IMR-90 (cell line): ENCODE results near the gene TTLL12. TPM values are rescaled to one million over a fixed set of nuclear protein-coding genes. Genes with fewer than 3 reads are reported as not detected.
A peak's percentile ranks its signal among the peaks of the same experiment; 100 is the strongest.

Experiments
- ATAC-seq: fragments of 200-7000 bp; cut with Tn5 transposase; 2 replicates; pipeline ENCODE4 v1.9.1; 2020; ENCODE audit warnings: low read depth, mild to moderate bottlenecking, moderate library complexity
- BruUV-seq: library from RNA; stranded (reverse); fragments of 400-500 nt; replicated peaks from 2 replicates; lab custom pipeline; 2021; lab: Mats Ljungman, UMichigan
- CTCF ChIA-PET: fragments of 300-600 bp; formaldehyde crosslinking; extraction: SDS; loops from one replicate; lab custom pipeline; 2021; ENCODE audit warnings: antibody characterized with exemption; lab: Yijun Ruan, JAX
- POLR2A ChIA-PET: fragments of 300-600 bp; sonication (Branson Sonifier 250); formaldehyde crosslinking; loops from one replicate; lab custom pipeline; 2022; ENCODE audit warnings: antibody characterized with exemption; ENCODE audit not compliant: unreplicated experiment; lab: Charles Lee
- DNase-seq: peaks from one replicate; pipeline ENCODE4 v3.0.0; 2013
- H2AFZ ChIP-seq: replicated peaks from 2 replicates; pipeline ENCODE3; 2013; ENCODE audit warnings: low read length, mild to moderate bottlenecking; ENCODE audit not compliant: poor library complexity
- H2AK5ac ChIP-seq: 2 replicates; pipeline ENCODE4 v1.6.1; 2013; ENCODE audit warnings: low read depth, low read length, inconsistent platforms
- H2AK9ac ChIP-seq: replicated peaks from 2 replicates; pipeline ENCODE3; 2013; ENCODE audit warnings: mild to moderate bottlenecking, low read depth, low read length, moderate library complexity; ENCODE audit not compliant: poor library complexity
- H2BK120ac ChIP-seq: 2 replicates; pipeline ENCODE4 v1.6.1; 2013; ENCODE audit warnings: low read depth, low read length, inconsistent platforms
- H2BK15ac ChIP-seq: 3 replicates; pipeline ENCODE4 v1.6.1; 2013; ENCODE audit warnings: low read depth, low read length, inconsistent platforms
- H2BK20ac ChIP-seq: 2 replicates; pipeline ENCODE4 v1.6.1; 2013; ENCODE audit warnings: low read depth, mild to moderate bottlenecking, inconsistent platforms, low read length, moderate library complexity
- H2BK5ac ChIP-seq: 2 replicates; pipeline ENCODE4 v1.6.1; 2013; ENCODE audit warnings: mild to moderate bottlenecking, low read depth, low read length, inconsistent platforms; ENCODE audit not compliant: poor library complexity, severe bottlenecking
- H3K14ac ChIP-seq: replicated peaks from 2 replicates; pipeline ENCODE4 v1.6.1; 2013; ENCODE audit warnings: low read depth, low read length, inconsistent platforms
- H3K18ac ChIP-seq: 2 replicates; pipeline ENCODE4 v1.6.1; 2013; ENCODE audit warnings: low read depth, low read length, control low read depth
- H3K23ac ChIP-seq: 2 replicates; pipeline ENCODE4 v1.6.1; 2013; ENCODE audit warnings: low read depth, low read length, inconsistent platforms
- H3K27ac ChIP-seq: 2 replicates; pipeline ENCODE4 v1.5.1; 2013; ENCODE audit warnings: mild to moderate bottlenecking, control low read depth, low read length; ENCODE audit not compliant: insufficient read depth
- H3K27me3 ChIP-seq: 2 replicates; pipeline ENCODE4 v1.6.1; 2013; ENCODE audit warnings: low read length; ENCODE audit not compliant: control insufficient read depth, insufficient read depth
- H3K36me3 ChIP-seq: 2 replicates; pipeline ENCODE4 v1.6.1; 2013; ENCODE audit warnings: low read length, mixed read lengths; ENCODE audit not compliant: control insufficient read depth, insufficient read depth
- H3K4ac ChIP-seq: 2 replicates; pipeline ENCODE4 v1.6.1; 2013; ENCODE audit warnings: low read depth, low read length, inconsistent platforms
- H3K4me1 ChIP-seq: 2 replicates; pipeline ENCODE4 v1.6.1; 2013; ENCODE audit warnings: low read length, mixed read lengths; ENCODE audit not compliant: control insufficient read depth, insufficient read depth
- H3K4me2 ChIP-seq: 2 replicates; pipeline ENCODE4 v1.6.1; 2013; ENCODE audit warnings: low read depth, mild to moderate bottlenecking, control low read depth, low read length, moderate library complexity
- H3K4me3 ChIP-seq: 2 replicates; pipeline ENCODE4 v1.5.1; 2013; ENCODE audit warnings: low read depth, mild to moderate bottlenecking, control low read depth, low read length, moderate library complexity; ENCODE audit not compliant: insufficient read depth
- H3K56ac ChIP-seq: 2 replicates; pipeline ENCODE4 v1.6.1; 2013; ENCODE audit warnings: low read length, inconsistent platforms; ENCODE audit not compliant: insufficient read depth; ENCODE audit errors: extremely low read depth
- H3K79me1 ChIP-seq, 2 experiments: 2 replicates each; pipeline ENCODE4 v1.6.1; 2013; ENCODE audit warnings: low read length in 2 of 2, inconsistent platforms in 1 of 2, low read depth in 1 of 2
- H3K9ac ChIP-seq: 2 replicates; pipeline ENCODE4 v1.6.1; 2013; ENCODE audit warnings: low read depth, low read length, control low read depth
- H3K9me1 ChIP-seq: 2 replicates; pipeline ENCODE4 v1.6.1; 2013; ENCODE audit warnings: low read length, inconsistent platforms; ENCODE audit not compliant: insufficient read depth
- H3K9me3 ChIP-seq: 2 replicates; pipeline ENCODE4 v1.6.1; 2013; ENCODE audit warnings: low read length; ENCODE audit not compliant: control insufficient read depth, insufficient read depth
- H4K20me1 ChIP-seq: 2 replicates; pipeline ENCODE4 v1.6.1; 2013; ENCODE audit warnings: low read length, inconsistent platforms; ENCODE audit not compliant: insufficient read depth
- H4K5ac ChIP-seq: 2 replicates; pipeline ENCODE4 v1.6.1; 2013; ENCODE audit warnings: mild to moderate bottlenecking, low read depth, low read length, control low read depth
- H4K8ac ChIP-seq, 2 experiments: 2 replicates each; pipeline ENCODE4 v1.6.1; 2013; ENCODE audit warnings: low read depth in 2 of 2, low read length in 2 of 2, control low read depth in 1 of 2, inconsistent platforms in 1 of 2
- H4K91ac ChIP-seq: 2 replicates; pipeline ENCODE4 v1.6.1; 2013; ENCODE audit warnings: low read depth, low read length, inconsistent platforms; ENCODE audit not compliant: insufficient read depth
- BHLHE40 ChIP-seq: fragments of 150-350 bp; IDR thresholded peaks from 2 replicates; pipeline ENCODE4 v1.6.1; 2016; ENCODE audit warnings: mild to moderate bottlenecking, low read depth, low read length
- CEBPB ChIP-seq: IDR thresholded peaks from 2 replicates; pipeline ENCODE4 v1.6.1; 2012; ENCODE audit warnings: low read depth, low read length, improper control_type of control experiment
- CHD1 ChIP-seq: IDR thresholded peaks from 2 replicates; pipeline ENCODE4 v1.6.1; 2012; ENCODE audit warnings: low read depth, low read length, improper control_type of control experiment
- FOS ChIP-seq: fragments of 150-350 bp; IDR thresholded peaks from 2 replicates; pipeline ENCODE4 v1.6.1; 2016; ENCODE audit warnings: low read depth, low read length
- MAFK ChIP-seq: IDR thresholded peaks from 2 replicates; pipeline ENCODE4 v1.6.1; 2012; ENCODE audit warnings: low read depth, low read length, improper control_type of control experiment
- MAZ ChIP-seq: IDR thresholded peaks from 2 replicates; pipeline ENCODE4 v1.6.1; 2012; ENCODE audit warnings: low read depth, mild to moderate bottlenecking, low read length, improper control_type of control experiment, moderate library complexity, borderline replicate concordance
- MXI1 ChIP-seq: IDR thresholded peaks from 2 replicates; pipeline ENCODE4 v1.6.1; 2012; ENCODE audit warnings: low read depth, mild to moderate bottlenecking, low read length, moderate library complexity, borderline replicate concordance
- NFE2L2 ChIP-seq: fragments of 150-350 bp; IDR thresholded peaks from 2 replicates; pipeline ENCODE4 v1.6.1; 2016; ENCODE audit warnings: low read depth, mild to moderate bottlenecking, low read length
- POLR2A ChIP-seq: IDR thresholded peaks from 2 replicates; pipeline ENCODE4 v1.6.1; 2012; ENCODE audit warnings: mild to moderate bottlenecking, low read depth, low read length
- RAD21 ChIP-seq: IDR thresholded peaks from 2 replicates; pipeline ENCODE4 v1.6.1; 2012; ENCODE audit warnings: low read length, improper control_type of control experiment
- RCOR1 ChIP-seq: IDR thresholded peaks from 2 replicates; pipeline ENCODE4 v1.6.1; 2012; ENCODE audit warnings: mild to moderate bottlenecking, low read length, improper control_type of control experiment; ENCODE audit not compliant: insufficient replicate concordance
- RFX5 ChIP-seq: IDR thresholded peaks from 2 replicates; pipeline ENCODE4 v1.8.0; 2012; ENCODE audit warnings: low read depth, mild to moderate bottlenecking, low read length, moderate library complexity
- SMC3 ChIP-seq: fragments of 150-350 bp; IDR thresholded peaks from 2 replicates; pipeline ENCODE4 v1.6.1; 2016; ENCODE audit warnings: low read depth, mild to moderate bottlenecking, antibody characterized with exemption, low read length, moderate library complexity
- WGBS, 2 experiments: methylation state at CpG; one replicate each; pipeline versions ENCODE4 v1.1.5 to v1.1.7; 2013; ENCODE audit warnings: missing lambda C conversion rate in 2 of 2; ENCODE audit not compliant: insufficient read length in 1 of 2; ENCODE audit errors: extremely low coverage in 2 of 2; 5-methylcytosine and 5-hydroxymethylcytosine counted together
- dilution Hi-C: fragments of 300-500 bp; cut with HindIII; formaldehyde crosslinking; loops from one replicate; pipeline ENCODE4 v1.14.3; 2018; ENCODE audit warnings: low sequenced_read_pairs; ENCODE audit not compliant: unreplicated experiment
- in situ Hi-C: fragments of 300-500 bp; cut with MboI; formaldehyde crosslinking; loops from 3 replicates; pipeline ENCODE4 v1.14.3; 2019; ENCODE audit warnings: low sequenced_read_pairs, inconsistent platforms, mixed read lengths
- intact Hi-C: fragments of 100-400 bp; cut with micrococcal nuclease; formaldehyde crosslinking; loops from 2 replicates; pipeline ENCODE4 v1.10.0; 2022
- polyA plus RNA-seq, 3 experiments: library from polyadenylated mRNA; depleted of rRNA; stranded (reverse); fragments of >200 nt; gene quantifications; 2 replicates each; pipeline ENCODE4 v1.2.3, GENCODE V29; 2012; ENCODE audit warnings: low replicate concordance in 1 of 3
- total RNA-seq: library from RNA; depleted of rRNA; stranded (reverse); fragments of >200 nt; gene quantifications from 2 replicates; pipeline ENCODE4 v1.2.3, GENCODE V29; 2012
- TF ChIP-seq, protein P1 (sequence below): conservative IDR thresholded peaks from 2 replicates; pipeline ENCODE4 v1.5.1; 2012; ENCODE audit warnings: mild to moderate bottlenecking, low read depth, low read length, improper control_type of control experiment
- TF ChIP-seq, protein P2 (sequence below): fragments of 150-350 bp; IDR thresholded peaks from 2 replicates; pipeline ENCODE4 v1.6.1; 2017; ENCODE audit warnings: mild to moderate bottlenecking, antibody characterized with exemption, low read length, low read depth
- TF ChIP-seq, protein P3 (sequence below): fragments of 150-350 bp; IDR thresholded peaks from 2 replicates; pipeline ENCODE4 v1.6.1; 2016; ENCODE audit warnings: low read depth, mild to moderate bottlenecking, low read length, moderate library complexity, borderline replicate concordance

The TTLL12 gene
- total and polyA plus RNA-seq, 2 of the 4 experiments (the other 2 are of a cell fraction): 20.9 to 30.1 TPM

DNA sequence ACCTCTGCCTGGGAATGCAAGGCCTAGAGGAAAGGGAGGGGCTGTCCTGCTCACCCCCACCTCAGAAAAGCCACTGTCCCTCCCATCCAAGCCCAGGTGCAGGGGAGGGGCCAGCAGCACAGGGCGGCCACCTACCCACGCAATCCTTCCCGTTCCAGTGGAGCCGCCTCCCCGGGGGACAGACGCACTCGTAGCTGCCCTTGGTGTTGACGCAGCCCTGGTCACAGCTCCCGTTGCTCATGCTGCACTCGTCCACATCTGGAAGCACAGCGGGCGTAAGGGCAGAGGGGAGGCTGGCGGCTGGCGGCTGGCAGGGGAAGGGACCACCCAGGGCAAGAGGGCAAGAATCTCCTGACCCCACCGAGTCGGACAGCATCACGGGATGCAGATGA is 40.3 kb upstream of the TTLL12 start:
- Histone ChIP-seq H3K14ac (no peak overlapping the region), H3K4me3 (no peak overlapping the region), H3K4me2 (no peak overlapping the region), H2AK5ac (no peak overlapping the region), H3K4ac (no peak overlapping the region), H3K9me3 (no peaks in the 10 kb centered on the region), H4K8ac (no peak overlapping the region), H3K27ac (no peak overlapping the region), H3K4me1 (no peaks in the 10 kb centered on the region; the same call in 1 of the 2 replicates), H3K23ac (no peak overlapping the region), H2BK20ac (no peak overlapping the region), H3K79me1 (no peaks in the 10 kb centered on the region), H4K91ac (no peak overlapping the region), H3K56ac (no peak overlapping the region), H3K27me3 (peaks cover 33% of the 10 kb centered on the region), H3K9me1 (no peaks in the 10 kb centered on the region), H4K5ac (no peak overlapping the region), H2AK9ac (no peak overlapping the region), H2AFZ (peak overlapping the region; percentile 71), H2BK5ac (no peak overlapping the region), H2BK15ac (no peak overlapping the region), H3K9ac (no peak overlapping the region), H2BK120ac (no peak overlapping the region), H4K20me1 (no peaks in the 10 kb centered on the region), H3K18ac (no peak overlapping the region), H3K36me3 (no peaks in the 10 kb centered on the region)
- TF ChIP-seq MXI1 (no peak), BHLHE40 (no peak), CEBPB (no peak), CHD1 (no peak), RAD21 (no peak), SMC3 (no peak), NFE2L2 (no peak), RFX5 (no peak), RCOR1 (no peak), MAFK (no peak), MAZ (no peak), FOS (no peak), POLR2A (no peak)
- TF ChIP-seq, protein P1, sequence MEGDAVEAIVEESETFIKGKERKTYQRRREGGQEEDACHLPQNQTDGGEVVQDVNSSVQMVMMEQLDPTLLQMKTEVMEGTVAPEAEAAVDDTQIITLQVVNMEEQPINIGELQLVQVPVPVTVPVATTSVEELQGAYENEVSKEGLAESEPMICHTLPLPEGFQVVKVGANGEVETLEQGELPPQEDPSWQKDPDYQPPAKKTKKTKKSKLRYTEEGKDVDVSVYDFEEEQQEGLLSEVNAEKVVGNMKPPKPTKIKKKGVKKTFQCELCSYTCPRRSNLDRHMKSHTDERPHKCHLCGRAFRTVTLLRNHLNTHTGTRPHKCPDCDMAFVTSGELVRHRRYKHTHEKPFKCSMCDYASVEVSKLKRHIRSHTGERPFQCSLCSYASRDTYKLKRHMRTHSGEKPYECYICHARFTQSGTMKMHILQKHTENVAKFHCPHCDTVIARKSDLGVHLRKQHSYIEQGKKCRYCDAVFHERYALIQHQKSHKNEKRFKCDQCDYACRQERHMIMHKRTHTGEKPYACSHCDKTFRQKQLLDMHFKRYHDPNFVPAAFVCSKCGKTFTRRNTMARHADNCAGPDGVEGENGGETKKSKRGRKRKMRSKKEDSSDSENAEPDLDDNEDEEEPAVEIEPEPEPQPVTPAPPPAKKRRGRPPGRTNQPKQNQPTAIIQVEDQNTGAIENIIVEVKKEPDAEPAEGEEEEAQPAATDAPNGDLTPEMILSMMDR: no peak
- TF ChIP-seq, protein P2, sequence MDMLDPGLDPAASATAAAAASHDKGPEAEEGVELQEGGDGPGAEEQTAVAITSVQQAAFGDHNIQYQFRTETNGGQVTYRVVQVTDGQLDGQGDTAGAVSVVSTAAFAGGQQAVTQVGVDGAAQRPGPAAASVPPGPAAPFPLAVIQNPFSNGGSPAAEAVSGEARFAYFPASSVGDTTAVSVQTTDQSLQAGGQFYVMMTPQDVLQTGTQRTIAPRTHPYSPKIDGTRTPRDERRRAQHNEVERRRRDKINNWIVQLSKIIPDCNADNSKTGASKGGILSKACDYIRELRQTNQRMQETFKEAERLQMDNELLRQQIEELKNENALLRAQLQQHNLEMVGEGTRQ: no peak
- TF ChIP-seq, protein P3, sequence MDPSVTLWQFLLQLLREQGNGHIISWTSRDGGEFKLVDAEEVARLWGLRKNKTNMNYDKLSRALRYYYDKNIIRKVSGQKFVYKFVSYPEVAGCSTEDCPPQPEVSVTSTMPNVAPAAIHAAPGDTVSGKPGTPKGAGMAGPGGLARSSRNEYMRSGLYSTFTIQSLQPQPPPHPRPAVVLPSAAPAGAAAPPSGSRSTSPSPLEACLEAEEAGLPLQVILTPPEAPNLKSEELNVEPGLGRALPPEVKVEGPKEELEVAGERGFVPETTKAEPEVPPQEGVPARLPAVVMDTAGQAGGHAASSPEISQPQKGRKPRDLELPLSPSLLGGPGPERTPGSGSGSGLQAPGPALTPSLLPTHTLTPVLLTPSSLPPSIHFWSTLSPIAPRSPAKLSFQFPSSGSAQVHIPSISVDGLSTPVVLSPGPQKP: no peak
- DNase-seq: no peak
- in situ Hi-C loops: no loop called here
- intact Hi-C loops: no loop called here
- ATAC-seq: no peak
- CTCF ChIA-PET: no interaction called here
- POLR2A ChIA-PET: no interaction called here
- 32% methylated on average over 9 of the region's 17 CpGs; no CpG with 5 or more reads in 1 of the 2 experiments for WGBS, 2 experiments
- dilution Hi-C loops: no loop called here
- BruUV-seq: no TSS peak
